Measurements from ENCODE around the gene SCAPER.
"Not testable (repeated sequence)": the region's sequence is repeated elsewhere in the genome, so short reads cannot be mapped to it uniquely, and the experiment has no call there.

The SCAPER gene

DNA sequence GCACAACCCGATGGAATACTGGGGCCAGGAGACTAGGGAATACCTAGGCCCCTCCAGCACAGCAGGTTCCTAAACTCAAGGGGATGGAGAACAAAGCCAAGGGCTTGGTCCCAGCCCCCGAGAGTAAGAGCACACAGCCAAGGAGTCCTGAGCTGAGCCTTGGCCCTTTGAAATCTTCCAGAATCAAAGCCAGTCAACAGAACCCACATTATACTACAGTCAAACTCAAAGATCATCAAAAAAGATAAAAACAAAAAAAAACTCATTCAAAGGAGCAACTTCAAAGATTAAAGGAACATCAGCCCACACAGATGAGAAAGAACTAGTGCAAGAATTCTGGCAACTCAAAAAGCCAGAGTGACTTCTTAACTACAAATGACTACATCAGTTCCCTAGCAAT lies 351.6 kb downstream of the SCAPER start:
- no peak for DNase-seq

DNA sequence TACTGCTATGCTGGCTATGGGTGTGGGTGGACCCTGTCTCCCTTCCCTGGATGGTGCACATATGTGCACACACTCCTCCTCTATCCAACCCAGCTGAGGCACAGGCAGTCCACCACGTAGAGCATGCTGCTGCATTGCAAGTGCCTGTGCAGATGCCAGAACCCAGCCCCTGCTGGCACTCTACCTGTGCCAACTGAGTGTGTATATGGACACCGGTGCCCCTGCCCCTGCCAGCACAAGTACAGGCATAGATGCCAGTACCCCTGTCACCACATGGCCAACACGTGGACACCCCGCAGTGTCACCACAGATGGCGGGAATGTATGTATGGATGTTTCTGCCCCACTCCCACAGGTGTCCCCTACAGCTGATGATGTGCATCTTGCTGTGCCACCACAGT lies 352.0 kb downstream of the SCAPER start:
- DNase-seq, result no peak

DNA sequence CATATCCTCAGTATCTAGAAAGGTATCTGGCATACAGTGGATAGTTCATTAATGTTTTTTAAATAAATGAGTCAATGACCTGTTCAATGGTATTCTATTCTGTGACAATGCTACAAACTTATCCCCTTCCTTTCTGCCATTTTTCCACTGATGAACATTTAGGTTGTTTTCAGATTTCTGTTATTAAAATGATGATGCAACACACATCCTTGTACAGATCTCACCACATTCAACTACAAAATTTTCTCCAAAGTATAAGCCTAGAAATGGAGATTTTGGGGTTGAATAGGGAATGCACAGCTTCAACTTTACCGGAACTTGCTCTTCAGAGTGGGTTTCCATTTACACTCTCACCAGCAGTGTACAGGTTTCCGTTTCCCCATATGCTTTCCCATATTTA lies 358.3 kb downstream of the SCAPER start:
- no peak for DNase-seq

DNA sequence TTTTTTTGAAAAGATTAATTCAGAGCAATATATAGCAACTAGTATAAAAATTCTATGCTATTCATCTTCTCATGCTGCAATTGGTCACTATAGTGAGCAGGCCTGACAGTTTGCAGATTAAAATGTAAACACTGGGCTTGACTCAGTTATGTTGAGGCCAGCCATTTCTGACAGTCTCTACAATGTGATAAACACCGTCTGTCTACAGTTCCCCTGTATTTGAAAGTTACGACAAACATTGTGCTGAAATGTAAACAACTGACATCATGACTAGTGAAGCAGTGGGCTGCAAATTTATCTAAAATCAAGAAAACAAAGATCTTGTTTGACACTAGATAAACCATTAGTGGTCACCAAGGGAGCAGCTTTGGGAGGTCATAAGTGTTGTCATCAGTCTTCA lies 371.1 kb downstream of the SCAPER start:
- no peak for DNase-seq

DNA sequence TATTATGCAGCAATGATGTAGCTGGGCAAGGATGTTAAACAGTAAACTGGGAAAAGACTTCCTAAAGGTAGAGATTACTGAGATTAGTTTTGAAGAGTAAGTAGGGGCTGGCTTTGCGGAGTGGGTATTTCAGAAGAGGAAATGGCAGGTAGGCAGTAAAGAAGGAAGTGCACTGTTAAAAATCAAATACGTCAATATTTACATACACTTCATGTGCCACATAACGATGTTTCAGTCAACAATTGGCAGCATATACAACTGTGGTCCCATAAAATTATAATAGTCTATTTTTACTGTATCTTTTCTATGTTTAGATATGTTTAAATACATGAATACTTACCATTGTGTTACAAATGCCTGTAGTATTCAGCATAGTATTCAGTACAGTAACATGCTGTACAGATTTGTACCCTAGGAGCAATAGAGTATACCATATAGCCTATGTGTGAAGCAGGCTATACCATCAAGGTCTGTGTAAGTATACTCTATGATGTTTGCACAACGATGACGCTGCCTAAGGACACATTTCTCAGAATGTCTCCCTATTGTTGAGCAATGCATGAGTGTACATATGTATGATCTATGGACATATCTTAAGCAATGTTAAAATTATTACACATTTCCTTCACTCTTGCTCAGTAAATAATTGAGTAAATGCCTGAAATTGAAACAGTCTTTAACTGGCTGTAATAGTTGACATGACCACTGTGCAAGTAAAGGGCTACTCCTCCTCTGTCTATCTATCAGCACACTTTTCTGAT lies 371.9 kb downstream of the SCAPER start:
- no peak for DNase-seq

DNA sequence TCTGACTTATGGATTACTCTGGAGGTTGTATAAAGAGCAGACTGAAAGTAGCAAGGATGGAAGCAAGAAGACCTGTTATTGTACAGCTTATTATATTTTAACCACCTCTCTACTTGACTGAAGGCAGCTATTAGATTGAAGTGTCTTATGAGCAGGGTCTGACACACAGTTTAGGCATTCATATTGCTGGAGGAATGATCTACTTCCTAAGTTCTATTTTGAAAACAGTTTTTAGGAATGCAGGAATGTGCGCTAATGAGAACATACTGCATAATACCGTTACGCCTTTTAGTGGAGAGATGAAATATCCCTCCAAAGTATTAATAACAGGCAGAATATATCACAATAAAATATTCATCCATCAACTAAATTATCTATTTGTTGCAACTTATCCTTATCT lies 375.2 kb downstream of the SCAPER start:
- DNase-seq, result no peak

DNA sequence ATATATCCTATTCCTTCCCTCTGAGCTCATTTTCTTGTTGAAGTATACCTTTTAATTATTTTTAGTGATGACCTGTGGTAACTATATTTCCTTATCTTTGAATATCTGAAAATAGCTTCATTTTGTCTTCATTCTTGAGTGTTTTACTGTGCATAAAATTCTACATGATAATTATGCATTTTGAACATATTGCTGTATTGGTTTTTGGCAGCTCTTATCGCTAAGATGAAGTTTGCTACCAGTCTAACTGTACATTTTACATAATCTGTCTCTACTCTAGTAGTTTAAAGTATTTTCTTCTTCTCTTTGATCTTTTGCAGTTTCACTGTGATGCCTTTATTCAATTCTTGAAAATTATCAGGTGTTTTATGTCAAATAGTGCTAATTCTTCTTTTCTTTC lies 379.0 kb downstream of the SCAPER start:
- DNase-seq, result no peak

DNA sequence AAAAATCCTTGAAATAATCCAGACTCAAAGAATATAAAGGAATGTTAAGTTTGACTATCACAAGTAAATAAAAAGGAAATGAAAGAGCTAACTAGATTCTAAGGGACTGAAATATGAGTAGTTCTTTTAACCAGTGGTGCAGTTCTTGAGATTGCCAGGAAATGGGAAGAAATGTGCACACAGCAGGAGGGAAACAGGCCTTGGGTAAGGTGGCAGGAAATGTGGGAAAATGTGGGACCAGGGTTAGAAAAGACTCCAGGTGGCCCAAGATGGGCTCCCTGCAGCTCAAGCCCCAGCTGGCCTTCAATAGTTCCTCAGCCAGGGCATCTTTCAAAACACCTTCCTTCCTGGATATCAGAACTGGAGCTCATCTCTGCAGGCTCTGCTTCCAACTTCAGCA lies 387.2 kb downstream of the SCAPER start:
- DNase-seq, result no peak

DNA sequence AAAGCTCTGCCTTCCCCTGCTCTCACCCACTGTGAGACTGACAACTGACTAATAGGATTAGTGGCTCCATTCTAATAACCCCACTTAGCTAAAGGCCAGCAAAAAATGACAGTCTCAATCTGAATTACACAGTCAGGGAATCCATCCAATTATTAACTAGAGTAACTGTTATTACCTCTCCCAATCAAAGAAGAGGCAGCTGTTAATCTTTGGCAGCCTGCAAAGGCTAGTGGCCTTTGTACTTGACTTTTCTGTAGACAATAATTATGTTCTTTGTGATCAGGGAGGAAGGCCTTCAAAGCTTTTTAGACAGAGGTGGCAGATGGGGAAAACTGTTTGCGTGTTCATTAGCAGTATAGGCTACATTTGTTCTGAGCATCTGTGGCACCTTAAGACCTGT lies 390.9 kb downstream of the SCAPER start:
- DNase-seq, result no peak

DNA sequence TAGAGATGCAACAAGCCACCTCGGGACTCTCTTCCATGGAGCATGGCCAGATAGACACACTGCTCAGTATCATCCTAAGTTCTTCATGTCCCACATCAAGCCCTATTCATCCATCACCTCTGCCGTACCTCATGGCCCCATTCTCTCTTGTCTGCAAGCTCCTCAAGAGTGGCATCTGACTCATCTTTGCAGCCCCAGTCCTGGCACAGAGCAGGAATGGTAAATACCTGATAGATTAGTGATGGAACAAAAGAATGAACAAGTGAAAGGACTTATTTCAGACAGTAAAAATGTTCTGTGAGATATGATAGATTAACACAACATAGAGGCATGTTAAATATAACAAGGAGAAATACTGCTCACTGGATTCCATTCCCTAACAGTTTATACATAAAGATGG lies 392.2 kb downstream of the SCAPER start:
- no peak for DNase-seq

DNA sequence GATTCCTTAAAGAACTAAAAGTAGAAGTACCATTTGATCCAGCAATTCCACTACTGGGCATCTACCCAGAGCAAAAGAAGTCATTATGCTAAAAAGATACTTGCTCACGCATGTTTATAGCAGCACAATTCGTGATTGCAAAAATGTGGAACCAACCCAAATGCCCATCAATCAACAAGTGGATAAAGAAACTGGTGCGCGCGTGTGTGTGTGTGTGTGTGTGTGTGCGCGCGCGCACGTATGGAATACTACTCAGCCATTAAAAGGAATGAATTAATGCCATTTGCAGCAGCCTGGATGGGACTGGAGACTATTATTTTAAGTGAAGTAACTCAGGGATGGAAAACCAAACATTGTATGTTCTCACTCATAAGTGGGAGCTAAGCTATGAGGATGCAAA lies 394.5 kb downstream of the SCAPER start:
- DNase-seq, result not testable (repeated sequence)

DNA sequence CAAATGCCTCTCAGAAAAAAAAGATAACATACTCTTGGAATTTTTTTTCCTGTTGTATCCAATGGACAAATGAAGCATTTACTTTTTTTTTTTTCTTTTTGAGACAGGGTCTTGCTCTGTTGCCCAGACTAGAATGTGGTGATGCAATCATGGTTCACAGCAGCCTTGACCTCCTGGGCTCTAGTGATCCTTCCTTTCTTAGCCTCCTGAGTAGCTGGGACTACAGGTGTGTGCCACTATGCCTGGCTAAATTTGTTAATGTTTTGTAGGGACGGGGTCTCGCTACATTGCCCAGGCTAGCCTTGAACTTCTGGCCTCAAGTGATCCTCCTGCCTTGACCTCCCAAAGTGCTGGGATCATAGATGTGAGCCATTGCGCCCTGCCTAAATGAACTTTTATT lies 401.3 kb downstream of the SCAPER start:
- DNase-seq, result no peak

DNA sequence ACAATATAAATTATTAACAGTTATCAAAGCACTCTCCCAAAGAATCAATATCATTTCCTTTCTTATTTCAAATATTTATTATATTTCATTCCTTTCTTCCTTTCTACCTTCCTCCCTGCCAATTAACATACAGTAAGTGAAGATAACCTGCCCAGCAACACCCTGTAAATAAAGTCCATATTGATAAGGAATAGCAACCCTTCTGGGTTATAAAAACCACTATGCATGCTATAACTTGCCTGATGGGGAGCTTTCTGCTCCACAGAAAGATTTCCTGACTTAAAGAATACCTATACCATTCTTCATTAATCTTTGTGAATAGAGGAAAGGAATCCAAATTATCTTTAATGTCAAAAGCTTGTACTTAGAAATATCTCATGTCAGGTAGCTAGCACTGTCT lies 402.0 kb downstream of the SCAPER start:
- DNase-seq, result no peak

DNA sequence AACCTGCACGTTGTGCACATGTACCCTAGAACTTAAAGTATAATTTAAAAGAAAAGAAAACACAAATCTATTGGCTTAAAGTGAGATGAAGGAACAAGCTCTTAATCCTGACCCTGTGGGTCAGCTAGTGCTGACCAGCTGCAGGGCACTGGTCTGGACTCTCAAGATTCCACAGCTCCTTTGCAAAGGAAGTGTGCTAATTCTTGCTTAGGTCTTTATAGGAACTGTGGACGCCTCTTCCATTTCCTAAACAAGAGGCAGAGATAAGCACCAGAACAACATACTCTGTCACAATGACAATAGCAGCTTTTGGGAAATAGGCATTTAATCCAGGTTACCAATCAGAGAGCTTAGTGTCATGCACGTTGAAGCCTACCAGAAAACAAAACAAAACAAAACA lies 402.5 kb downstream of the SCAPER start:
- DNase-seq, result no peak

DNA sequence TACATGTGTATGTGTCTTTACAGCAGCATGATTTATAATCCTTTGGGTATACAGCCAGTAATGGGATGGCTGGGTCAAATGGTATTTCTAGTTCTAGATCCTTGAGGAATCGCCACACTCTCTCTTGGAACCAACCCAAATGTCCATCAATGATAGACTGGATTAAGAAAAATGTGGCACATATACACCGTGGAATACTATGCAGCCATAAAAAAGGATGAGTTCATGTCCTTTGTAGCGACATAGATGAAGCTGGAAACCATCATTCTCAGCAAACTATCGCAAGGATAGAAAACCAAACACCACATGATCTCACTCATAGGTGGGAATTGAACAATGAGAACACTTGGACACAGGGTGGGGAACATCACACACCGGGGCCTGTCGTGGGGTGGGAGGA lies 403.0 kb downstream of the SCAPER start:
- DNase-seq, result not testable (repeated sequence)

DNA sequence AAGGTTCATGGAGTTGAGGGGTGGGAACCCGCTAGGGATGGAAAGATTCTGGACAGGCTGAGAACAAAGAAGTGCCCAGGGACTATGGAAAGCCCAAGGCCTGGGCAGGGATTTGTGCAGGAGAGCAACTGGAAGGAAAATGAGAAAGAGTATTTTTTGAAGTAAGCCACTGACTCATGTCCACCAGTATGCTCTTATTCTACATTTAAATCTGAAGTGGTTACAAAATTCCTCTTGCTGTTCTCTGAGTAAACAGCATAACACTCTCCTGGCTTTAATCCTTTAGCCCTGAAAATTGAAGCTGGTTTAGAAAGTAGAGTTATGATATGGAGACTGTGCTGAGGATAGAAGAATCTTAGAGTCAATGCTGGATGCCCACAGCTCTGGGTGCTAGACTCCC lies 403.4 kb downstream of the SCAPER start:
- DNase-seq, result no peak

DNA sequence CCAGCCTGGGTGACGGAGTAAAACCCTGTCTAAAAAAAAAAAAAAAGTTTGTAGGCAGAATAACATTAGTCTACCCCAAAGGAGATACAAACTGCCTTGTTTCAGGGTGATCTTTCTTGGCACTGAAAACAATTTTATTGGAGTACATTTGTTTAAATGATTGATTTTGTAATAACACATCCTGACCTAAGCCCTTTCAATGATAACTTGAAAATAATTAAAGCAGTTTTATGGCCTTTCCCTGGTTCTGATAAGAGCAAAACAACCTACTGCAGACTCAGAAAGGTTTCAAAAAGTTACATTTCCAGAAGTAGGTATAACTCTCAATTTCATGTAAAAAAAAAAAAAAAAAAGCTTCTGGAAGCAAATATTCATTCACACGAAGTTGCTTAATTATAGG lies 404.1 kb downstream of the SCAPER start:
- DNase-seq, result no peak

DNA sequence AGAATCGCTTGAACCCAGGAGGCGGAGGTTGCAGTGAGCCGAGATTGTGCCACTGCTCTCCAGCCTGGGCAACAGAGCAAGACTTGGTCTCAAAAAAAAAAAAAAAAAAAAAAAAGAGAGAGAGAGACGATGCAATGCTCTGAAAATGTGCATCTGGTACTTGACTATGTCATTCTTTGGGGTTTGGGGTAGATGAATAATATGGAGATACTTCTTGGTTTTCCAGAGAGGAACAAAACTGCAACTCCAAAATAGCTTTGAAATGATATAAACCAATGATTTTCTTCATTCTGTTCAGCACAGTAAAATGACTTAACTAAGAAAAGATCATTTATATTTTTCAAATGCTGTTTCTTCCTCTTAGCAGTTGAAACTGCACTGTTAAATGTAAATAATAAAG lies 409.7 kb downstream of the SCAPER start:
- no peak for DNase-seq

DNA sequence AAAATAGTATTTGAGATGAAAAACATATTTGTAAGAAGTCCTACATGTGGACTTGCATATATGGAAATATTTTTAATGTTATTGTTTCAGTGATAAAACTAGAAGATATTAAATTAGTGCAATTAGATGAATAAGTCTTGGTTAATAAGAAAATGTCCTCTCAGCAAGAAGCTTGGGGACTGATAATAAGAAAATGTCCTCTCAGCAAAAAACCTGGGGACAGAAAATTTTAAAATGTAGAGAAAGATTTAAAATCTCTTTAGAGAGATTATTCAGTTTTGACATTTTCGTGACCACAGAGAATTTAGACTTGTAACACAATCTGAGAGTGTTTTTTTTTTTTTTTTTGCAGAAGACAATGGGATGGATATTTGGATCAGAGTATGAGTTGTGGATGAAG lies 412.6 kb downstream of the SCAPER start:
- no peak for DNase-seq

DNA sequence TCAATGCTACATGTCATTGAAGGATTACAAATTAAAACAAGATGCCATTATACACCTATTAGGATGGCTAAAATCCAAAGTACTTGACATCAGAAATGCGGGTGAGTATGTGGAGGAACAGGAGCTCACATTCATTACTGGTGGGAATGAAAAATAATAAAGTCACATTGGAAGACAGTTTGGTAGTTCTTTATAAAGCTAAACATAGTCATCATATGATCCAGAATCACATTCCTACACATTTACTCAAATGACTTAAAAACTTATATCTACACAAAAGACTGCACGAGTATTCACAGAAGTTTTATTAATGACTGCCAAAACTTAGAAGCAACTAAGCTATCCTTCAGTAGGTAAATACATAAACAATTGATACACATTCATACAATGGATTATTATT lies 421.4 kb downstream of the SCAPER start:
- DNase-seq, result no peak

DNA sequence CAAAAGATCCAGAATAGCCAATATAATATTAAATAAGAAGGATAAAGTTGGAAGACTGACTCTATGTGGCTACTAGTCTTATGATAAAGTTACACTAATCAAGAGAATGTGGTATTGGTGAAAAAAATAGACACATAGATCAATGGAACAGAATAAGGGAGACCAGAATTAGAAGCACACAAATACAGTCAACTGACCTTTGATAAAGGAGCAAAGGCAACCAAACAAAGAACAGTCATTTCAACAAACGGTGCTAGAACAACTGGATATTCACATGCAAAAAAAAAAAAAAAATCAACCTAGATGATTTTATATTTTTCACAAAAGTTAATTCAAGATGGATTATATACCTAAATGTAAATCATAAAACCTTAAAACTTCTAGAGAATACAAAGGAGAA lies 422.1 kb downstream of the SCAPER start:
- no peak for DNase-seq

DNA sequence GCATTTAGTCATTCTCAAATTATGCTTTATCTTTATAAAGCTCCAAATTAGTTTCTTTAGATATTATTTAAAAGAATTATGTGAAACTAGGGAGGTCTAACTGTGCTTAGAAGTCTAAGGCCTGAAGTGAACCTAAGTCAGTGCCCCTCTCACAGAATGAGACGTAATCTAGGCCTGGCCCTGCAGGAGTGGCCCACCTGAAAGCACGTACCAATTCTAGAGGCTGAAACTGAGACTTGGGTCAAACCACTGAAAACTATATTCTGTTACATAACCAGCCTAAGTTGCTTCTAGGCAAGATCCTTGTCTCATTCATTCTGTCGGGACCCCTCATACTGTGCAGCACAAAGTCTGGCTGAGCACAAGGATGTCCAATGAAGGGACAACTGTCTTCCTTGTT lies 424.9 kb downstream of the SCAPER start:
- no peak for DNase-seq

DNA sequence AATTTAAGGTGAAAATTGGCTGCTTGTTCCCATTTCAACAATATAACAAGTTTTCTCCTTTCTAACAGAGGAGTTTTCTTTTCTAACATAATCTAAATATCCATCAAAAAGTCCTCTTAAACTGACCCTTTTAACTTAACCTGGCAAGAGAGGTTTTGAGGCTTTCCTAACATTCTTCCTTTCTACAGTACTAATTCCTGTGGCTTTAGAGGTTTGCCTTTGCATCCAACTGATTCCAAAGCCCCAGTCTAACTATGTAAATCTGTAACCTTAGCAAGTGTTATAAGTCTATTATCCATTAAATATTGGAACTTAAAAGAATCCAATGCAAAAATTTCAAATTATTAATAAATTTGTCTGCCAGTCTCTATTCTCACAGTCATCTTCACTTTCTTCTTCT lies 434.4 kb downstream of the SCAPER start:
- DNase-seq, result no peak

DNA sequence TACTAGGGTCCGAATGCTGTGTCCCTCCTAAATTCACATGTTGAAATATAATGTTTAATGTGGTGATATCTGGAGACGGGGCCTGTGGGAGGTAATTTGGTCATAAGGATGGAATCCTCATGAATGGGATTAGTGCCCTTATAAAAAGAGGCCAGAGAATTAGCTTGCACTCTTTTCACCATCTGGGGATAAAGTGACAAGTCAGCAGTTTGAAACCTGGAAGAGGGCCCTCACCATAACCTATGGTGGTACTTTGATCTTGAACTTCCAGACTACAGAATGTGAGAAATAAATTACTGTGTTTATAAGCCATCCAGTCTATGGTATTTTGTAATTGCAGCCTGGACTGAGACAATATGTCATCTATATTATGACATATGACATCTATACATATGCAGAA lies 436.4 kb downstream of the SCAPER start:
- DNase-seq, result no peak

DNA sequence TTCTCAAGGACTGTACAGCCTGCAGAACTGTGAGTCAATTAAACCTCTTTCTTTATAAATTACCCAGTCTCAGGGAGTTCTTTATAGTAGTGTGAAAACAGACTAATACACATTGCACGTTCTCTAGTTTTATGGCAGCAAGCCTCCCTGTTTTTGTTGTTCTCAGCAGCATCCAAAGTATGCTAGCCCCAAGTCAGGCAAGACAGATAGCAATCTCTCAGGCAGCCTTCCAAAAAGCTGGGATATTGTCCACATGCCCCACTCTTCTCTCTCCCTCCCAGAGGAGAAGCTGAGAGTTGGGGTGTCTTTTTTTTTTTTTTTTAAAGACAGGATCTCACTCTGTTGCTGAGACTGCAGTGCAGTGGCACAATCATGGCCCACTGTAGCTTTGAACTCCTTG lies 438.0 kb downstream of the SCAPER start:
- no peak for DNase-seq

DNA sequence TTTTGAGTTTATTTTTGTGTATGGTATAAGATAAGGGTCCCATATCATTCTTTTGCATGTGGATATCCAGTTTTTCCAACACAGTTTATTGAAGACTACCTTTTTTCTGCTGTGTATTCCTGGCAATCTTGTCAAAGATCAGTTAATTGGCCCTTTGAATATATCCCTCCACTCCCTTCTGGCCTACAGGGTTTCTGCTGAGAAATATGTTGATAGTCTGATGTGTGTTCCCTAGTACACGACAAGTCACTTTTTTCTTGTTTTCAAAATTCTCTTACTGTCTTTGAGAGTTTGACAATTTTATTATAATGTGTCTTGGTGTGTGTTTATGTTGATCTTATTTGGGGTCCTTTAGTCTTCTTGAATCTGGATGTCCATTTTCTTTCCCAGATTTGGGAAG lies 439.4 kb downstream of the SCAPER start:
- no peak for DNase-seq

All from activated CD4-positive, alpha-beta T cell treated with anti-CD3 and anti-CD28 coated beads for 48 hours (primary cell).